GM23248 (cell line): Measurements from ENCODE around the gene HTR3B. TPM values are rescaled to one million over a fixed set of nuclear protein-coding genes. Genes with fewer than 3 reads are reported as not detected.

Source experiments
- DNase-seq: peaks from one replicate; pipeline ENCODE4 v3.0.0-alpha.2; 2015
- H2AFZ ChIP-seq: fragments of 200-600 bp; sonication (generic); 2 replicates; pipeline ENCODE4 v1.6.1; 2016; ENCODE audit warnings: antibody characterized with exemption
- H3F3A ChIP-seq: fragments of 200-600 bp; sonication (generic); 2 replicates; pipeline ENCODE4 v1.6.1; 2016; ENCODE audit warnings: mild to moderate bottlenecking, antibody characterized with exemption, mixed run types; ENCODE audit not compliant: insufficient read depth
- H3K27ac ChIP-seq: fragments of 200-600 bp; sonication (generic); 2 replicates; pipeline ENCODE4 v1.5.1; 2016; ENCODE audit warnings: mild to moderate bottlenecking
- H3K27me3 ChIP-seq: fragments of 200-600 bp; sonication (generic); replicated peaks from 2 replicates; pipeline ENCODE4 v1.6.1; 2016; ENCODE audit warnings: mild to moderate bottlenecking; ENCODE audit not compliant: insufficient read depth
- H3K36me3 ChIP-seq: fragments of 200-600 bp; sonication (generic); 2 replicates; pipeline ENCODE4 v1.6.1; 2016; ENCODE audit warnings: low read depth, mild to moderate bottlenecking
- H3K4me1 ChIP-seq: fragments of 200-600 bp; sonication (generic); 2 replicates; pipeline ENCODE4 v1.6.1; 2016; ENCODE audit warnings: mild to moderate bottlenecking; ENCODE audit not compliant: insufficient read depth
- H3K4me2 ChIP-seq: fragments of 200-600 bp; sonication (generic); one replicate; pipeline ENCODE4 v1.6.1; 2016; ENCODE audit warnings: mild to moderate bottlenecking; ENCODE audit not compliant: unreplicated experiment
- H3K4me3 ChIP-seq: fragments of 200-600 bp; sonication (generic); 2 replicates; pipeline ENCODE4 v1.5.1; 2016; ENCODE audit warnings: mild to moderate bottlenecking
- H3K79me2 ChIP-seq: fragments of 200-600 bp; sonication (generic); 2 replicates; pipeline ENCODE4 v1.6.1; 2016; ENCODE audit warnings: mild to moderate bottlenecking; ENCODE audit not compliant: insufficient read depth
- H3K9ac ChIP-seq: fragments of 200-600 bp; sonication (generic); 2 replicates; pipeline ENCODE4 v1.6.1; 2016; ENCODE audit warnings: mild to moderate bottlenecking
- H3K9me2 ChIP-seq: fragments of 200-600 bp; sonication (generic); 2 replicates; pipeline ENCODE4 v1.6.1; 2016; ENCODE audit warnings: mixed run types, mild to moderate bottlenecking, moderate library complexity; ENCODE audit not compliant: insufficient read depth
- H3K9me3 ChIP-seq: fragments of 200-600 bp; sonication (generic); one replicate; pipeline ENCODE4 v1.6.1; 2017; ENCODE audit warnings: low read depth
- H4K20me1 ChIP-seq: fragments of 200-600 bp; sonication (generic); 2 replicates; pipeline ENCODE4 v1.6.0; 2016; ENCODE audit not compliant: insufficient read depth
- EZH2 ChIP-seq: fragments of 200-600 bp; sonication (generic); IDR thresholded peaks from 2 replicates; pipeline ENCODE4 v1.6.1; 2018; ENCODE audit warnings: antibody characterized with exemption, mild to moderate bottlenecking; ENCODE audit not compliant: insufficient read depth, poor library complexity, severe bottlenecking
- EZH2phosphoT487 ChIP-seq: fragments of 200-600 bp; sonication (generic); IDR thresholded peaks from 2 replicates; pipeline ENCODE4 v1.6.1; 2018; ENCODE audit warnings: antibody characterized with exemption, moderate library complexity, mild to moderate bottlenecking, low read depth; ENCODE audit not compliant: insufficient read depth
- WGBS, 2 experiments: methylation state at CpG; one replicate each; pipeline ENCODE4 v1.1.6; 2015 to 2017; ENCODE audit warnings: low lambda C conversion rate in 2 of 2, low coverage in 1 of 2; ENCODE audit errors: missing lambda C conversion rate in 2 of 2; 5-methylcytosine and 5-hydroxymethylcytosine counted together
- in situ Hi-C: fragments of 300-500 bp; cut with MboI; formaldehyde crosslinking; loops from 2 replicates; pipeline ENCODE4 v1.15.0; 2020
- polyA plus RNA-seq: library from polyadenylated mRNA; unstranded; fragments of >200 nt; fragmentation: Nextera tagmentation; extraction: Ambion mirVana; gene quantifications from 2 replicates; pipeline ENCODE4 v1.2.1, GENCODE V29; 2016
- total RNA-seq: library from RNA; depleted of rRNA; stranded (reverse); fragments of >200 nt; shearing (Covaris generic); gene quantifications from 2 replicates; pipeline ENCODE4 v1.2.3, GENCODE V29; 2014

Gene HTR3B
- total and polyA plus RNA-seq, 2 experiments from 2014 or later: not detected

- H3K36me3 ChIP-seq: no peaks in the 10 kb centered on the region
- H3F3A ChIP-seq: no peaks in the 10 kb centered on the region
- no peaks in the 10 kb centered on the region for H4K20me1 ChIP-seq
- no peak overlapping the region for H2AFZ ChIP-seq
- no peak for DNase-seq
- TF ChIP-seq EZH2phosphoT487 (no peak), EZH2 (no peak)
- no peaks in the 10 kb centered on the region for H3K9me2 ChIP-seq
- in situ Hi-C loops: no loop called here
- no peaks in the 10 kb centered on the region for H3K9me3 ChIP-seq
- no peaks in the 10 kb centered on the region; the same call in none of the 2 replicates for H3K27me3 ChIP-seq
- no peaks in the 10 kb centered on the region for H3K79me2 ChIP-seq
- no peaks in the 10 kb centered on the region for H3K4me1 ChIP-seq
- no peak overlapping the region for H3K4me3 ChIP-seq
- no peak overlapping the region for H3K4me2 ChIP-seq
- 63 to 66% methylated on average over 4 of the region's 4 CpGs for WGBS, 2 experiments
- no peak overlapping the region for H3K27ac ChIP-seq
- H3K9ac ChIP-seq: no peak overlapping the region
These were observed 43.4 kb downstream of the HTR3B start for GRCh38 chr11:113947994-113948393.

GRCh38 chr11:113949891-113950290 is 45.3 kb downstream of the HTR3B start:
- Histone ChIP-seq H4K20me1 (no peaks in the 10 kb centered on the region), H3K9me2 (no peaks in the 10 kb centered on the region), H3K9ac (no peak overlapping the region), H3K4me3 (no peak overlapping the region), H3K4me1 (no peaks in the 10 kb centered on the region), H3K27ac (no peak overlapping the region), H3K79me2 (no peaks in the 10 kb centered on the region), H3K4me2 (no peak overlapping the region), H2AFZ (no peak overlapping the region), H3K27me3 (peaks cover 11% of the 10 kb centered on the region), H3K9me3 (no peaks in the 10 kb centered on the region), H3K36me3 (no peaks in the 10 kb centered on the region), H3F3A (no peaks in the 10 kb centered on the region)
- no peak for DNase-seq
- 47 to 55% methylated on average over 4 of the region's 4 CpGs for WGBS, 2 experiments
- in situ Hi-C loops: no loop called here
- TF ChIP-seq EZH2phosphoT487: no peak
- TF ChIP-seq EZH2: no peak

GRCh38 chr11:113951537-113951936 is 46.9 kb downstream of the HTR3B start:
- Histone ChIP-seq H3K4me1 (no peaks in the 10 kb centered on the region), H3K9me2 (no peaks in the 10 kb centered on the region), H3K36me3 (no peaks in the 10 kb centered on the region), H2AFZ (no peak overlapping the region), H3K4me3 (no peak overlapping the region), H3K27me3 (peaks cover 13% of the 10 kb centered on the region), H3K79me2 (no peaks in the 10 kb centered on the region), H3K9ac (no peak overlapping the region), H3K27ac (no peak overlapping the region), H3K4me2 (no peak overlapping the region), H3K9me3 (no peaks in the 10 kb centered on the region), H4K20me1 (no peaks in the 10 kb centered on the region), H3F3A (no peaks in the 10 kb centered on the region)
- in situ Hi-C loops: no loop called here
- 14 to 29% methylated on average over 5 of the region's 5 CpGs for WGBS, 2 experiments
- TF ChIP-seq EZH2phosphoT487 (no peak), EZH2 (no peak)
- no peak for DNase-seq

- no peak overlapping the region for H3K9ac ChIP-seq
- H3K4me3 ChIP-seq: no peak overlapping the region
- H3K27ac ChIP-seq: no peak overlapping the region
- in situ Hi-C loops: no loop called here
- H3F3A ChIP-seq: no peaks in the 10 kb centered on the region
- H3K9me2 ChIP-seq: no peaks in the 10 kb centered on the region
- no peak overlapping the region for H3K4me2 ChIP-seq
- H4K20me1 ChIP-seq: no peaks in the 10 kb centered on the region
- H3K9me3 ChIP-seq: no peaks in the 10 kb centered on the region
- peaks cover 13% of the 10 kb centered on the region for H3K27me3 ChIP-seq
- no peak for DNase-seq
- no peaks in the 10 kb centered on the region for H3K79me2 ChIP-seq
- TF ChIP-seq EZH2 (no peak), EZH2phosphoT487 (no peak)
- WGBS, 2 experiments: 43 to 44% methylated on average over 10 of the region's 10 CpGs
- no peak overlapping the region for H2AFZ ChIP-seq
- H3K36me3 ChIP-seq: no peaks in the 10 kb centered on the region
- H3K4me1 ChIP-seq: no peaks in the 10 kb centered on the region
These were observed 47.5 kb downstream of the HTR3B start for GRCh38 chr11:113952070-113952469.

GRCh38 chr11:113952588-113952987 is 48.0 kb downstream of the HTR3B start:
- Histone ChIP-seq H3K9ac (no peak overlapping the region), H3K9me3 (no peaks in the 10 kb centered on the region), H3K27me3 (peaks cover 13% of the 10 kb centered on the region), H3K4me3 (no peak overlapping the region), H3K27ac (no peak overlapping the region), H4K20me1 (no peaks in the 10 kb centered on the region), H3F3A (no peaks in the 10 kb centered on the region), H3K79me2 (no peaks in the 10 kb centered on the region), H3K4me2 (no peak overlapping the region), H3K9me2 (no peaks in the 10 kb centered on the region), H3K36me3 (no peaks in the 10 kb centered on the region), H2AFZ (no peak overlapping the region), H3K4me1 (no peaks in the 10 kb centered on the region)
- in situ Hi-C loops: no loop called here
- TF ChIP-seq EZH2phosphoT487 (no peak), EZH2 (no peak)
- DNase-seq: no peak
- WGBS, 2 experiments: 49 to 56% methylated on average over 10 of the region's 10 CpGs
